Immature natural killer cell (primary cell): ENCODE data around the gene FGG. TPM values are rescaled to one million over a fixed set of nuclear protein-coding genes. Genes with fewer than 3 reads are reported as not detected.
"Not testable (repeated sequence)": the region's sequence is repeated elsewhere in the genome, so short reads cannot be mapped to it uniquely, and the experiment has no call there.

Experiments
- DNase-seq, 3 donors: peaks; one replicate each; pipeline ENCODE4 v3.0.0; 2022; ENCODE audit warnings: mixed read lengths in 1 of 3
- H3K27ac Mint-ChIP-seq, 6 donors: one replicate each; pipeline ENCODE4 v1.8.0; 2020; ENCODE audit warnings: mixed read lengths in 6 of 6, mild to moderate bottlenecking in 5 of 6, inconsistent platforms in 4 of 6, moderate library complexity in 3 of 6
- H3K27me3 Mint-ChIP-seq, 3 donors: one replicate each; pipeline ENCODE4 v1.8.0; 2020 to 2021; ENCODE audit warnings: low read depth in 3 of 3, mild to moderate bottlenecking in 3 of 3, mixed read lengths in 3 of 3, moderate library complexity in 3 of 3, inconsistent platforms in 1 of 3
- H3K36me3 Mint-ChIP-seq, 3 donors: one replicate each; pipeline ENCODE4 v1.8.0; 2020; ENCODE audit warnings: mixed read lengths in 3 of 3, inconsistent platforms in 2 of 3, mild to moderate bottlenecking in 2 of 3
- H3K4me1 Mint-ChIP-seq, 2 donors: one replicate each; pipeline ENCODE4 v1.8.0; 2020; ENCODE audit warnings: inconsistent platforms in 2 of 2, mild to moderate bottlenecking in 2 of 2, mixed read lengths in 2 of 2, moderate library complexity in 1 of 2
- H3K4me3 Mint-ChIP-seq, 5 donors: one replicate each; pipeline ENCODE4 v1.8.0; 2020; ENCODE audit warnings: mild to moderate bottlenecking in 5 of 5, mixed read lengths in 5 of 5, inconsistent platforms in 3 of 5, moderate library complexity in 3 of 5
- H3K9me3 Mint-ChIP-seq, 6 donors: one replicate each; pipeline ENCODE4 v1.8.0; 2020; ENCODE audit warnings: mild to moderate bottlenecking in 6 of 6, mixed read lengths in 6 of 6, inconsistent platforms in 4 of 6, moderate library complexity in 3 of 6
- polyA plus RNA-seq, 3 donors: library from polyadenylated mRNA; unstranded; fragments of 300-500 nt; fragmentation: Illumina TruSeq; gene quantifications; one replicate each; pipeline ENCODE4 v1.2.3, GENCODE V29; 2021

The FGG gene
- polyA plus RNA-seq, 3 donors from 2014 or later = not detected

DNA sequence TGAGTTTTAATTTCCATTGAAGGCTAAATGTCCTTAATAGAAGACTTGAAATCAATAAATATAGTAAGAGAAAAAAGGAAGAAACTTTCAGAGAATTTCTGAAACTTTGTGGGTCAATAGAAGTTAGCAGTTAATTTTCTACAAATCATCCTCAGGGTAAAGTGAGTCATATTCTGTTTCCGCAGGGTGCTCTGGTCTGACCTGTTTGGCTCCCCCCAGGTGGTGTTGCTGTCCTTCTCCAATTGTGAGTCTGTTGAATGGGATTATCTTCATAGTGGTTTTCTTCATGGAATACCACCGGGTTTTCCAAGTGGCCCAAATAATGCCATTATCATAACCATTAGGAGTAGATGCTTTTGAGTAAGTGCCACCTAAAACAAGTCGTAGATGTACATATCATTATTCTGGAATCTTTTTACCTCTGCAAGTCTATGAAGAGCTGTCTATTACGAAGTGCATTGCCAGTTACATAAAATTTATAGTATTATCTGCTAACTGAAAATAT is 7.7 kb downstream of the FGG start:
- H3K27ac Mint-ChIP-seq = no peak overlapping the region
- no peaks in the 10 kb centered on the region for H3K4me1 Mint-ChIP-seq
- H3K9me3 Mint-ChIP-seq = no peaks in the 10 kb centered on the region
- no peak for DNase-seq
- H3K27me3 Mint-ChIP-seq = peaks cover 4 to 6% (median 6%) of the 10 kb centered on the region in 3 donors
- H3K36me3 Mint-ChIP-seq = no peaks in the 10 kb centered on the region
- no peak overlapping the region for H3K4me3 Mint-ChIP-seq

DNA sequence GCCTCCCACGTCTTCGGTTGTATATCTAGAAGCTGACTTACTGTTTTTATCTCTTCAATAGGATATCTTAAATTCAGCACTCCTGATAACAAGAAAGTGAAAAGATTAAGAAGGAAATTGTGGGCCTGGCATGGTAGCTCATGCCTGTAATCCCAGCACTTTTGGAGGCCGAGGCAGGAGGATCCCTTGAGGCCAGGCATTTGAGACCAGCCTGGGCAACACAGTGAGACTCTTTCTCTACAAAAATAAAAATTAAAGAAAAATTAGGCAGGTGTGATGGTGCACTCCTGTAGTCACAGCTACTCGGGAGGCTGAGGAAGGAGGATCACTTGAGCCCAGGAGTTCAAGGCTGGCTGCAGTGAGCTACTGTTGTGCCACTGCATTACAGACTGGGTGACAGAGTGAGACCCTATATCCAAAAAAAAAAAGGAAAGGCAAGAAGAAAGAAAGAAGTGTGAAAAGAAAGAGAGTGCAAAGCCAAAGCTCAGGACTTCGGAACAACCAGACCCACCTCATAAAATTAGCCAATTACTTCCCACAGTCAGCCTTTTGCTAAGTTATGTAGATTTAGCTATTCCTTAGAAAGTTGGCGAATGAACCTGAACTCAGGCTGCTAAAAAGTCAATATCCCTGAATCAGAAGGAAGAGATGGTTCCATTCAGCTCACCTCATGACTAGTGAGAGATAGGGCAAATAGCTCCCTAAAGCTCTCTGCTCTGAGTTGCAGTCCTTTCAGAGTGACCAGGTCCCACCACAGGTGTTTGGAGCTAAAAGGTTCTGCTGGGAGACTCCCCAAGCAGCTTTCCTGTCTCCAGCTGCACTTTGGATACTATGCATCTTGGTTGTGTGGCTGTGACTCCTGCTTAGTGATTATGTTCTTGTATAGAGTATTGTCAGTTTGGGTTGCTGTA is 9.2 kb downstream of the FGG start:
- no peak overlapping the region for H3K27ac Mint-ChIP-seq
- H3K9me3 Mint-ChIP-seq = no peaks in the 10 kb centered on the region
- no peak for DNase-seq
- H3K4me1 Mint-ChIP-seq = no peaks in the 10 kb centered on the region
- no peaks in the 10 kb centered on the region for H3K36me3 Mint-ChIP-seq
- H3K4me3 Mint-ChIP-seq = no peak overlapping the region
- peaks cover 4 to 6% (median 6%) of the 10 kb centered on the region in 3 donors for H3K27me3 Mint-ChIP-seq

DNA sequence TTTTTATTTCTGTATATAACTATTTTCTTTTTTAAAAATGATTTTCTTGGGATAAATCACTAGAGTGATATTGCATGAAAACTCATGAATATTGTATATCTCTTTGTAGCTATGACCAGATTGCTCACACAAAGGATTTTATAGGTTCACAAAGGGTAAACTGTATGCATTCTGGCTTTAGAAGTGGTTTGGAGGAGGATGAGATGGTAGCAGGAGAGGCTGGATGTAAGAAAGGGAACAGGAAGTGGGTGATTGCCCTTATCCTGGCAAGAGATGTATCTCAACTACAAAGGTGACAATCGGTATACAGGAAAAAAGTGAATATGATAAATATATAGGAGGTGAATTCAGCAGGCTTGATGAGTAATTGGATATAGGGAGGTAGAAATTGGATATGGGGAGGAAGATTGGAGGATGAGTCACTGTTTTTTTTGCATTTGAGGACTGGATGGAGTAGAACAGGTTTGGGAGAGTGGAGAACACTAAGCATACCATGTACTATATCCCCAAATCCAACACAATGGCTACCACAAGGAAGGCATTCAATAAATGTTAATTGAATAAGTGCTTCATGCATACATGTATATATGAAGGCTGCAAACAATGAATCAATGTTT is 9.9 kb downstream of the FGG start:
- Mint-ChIP-seq H3K27me3 (peaks cover 5 to 9% (median 6%) of the 10 kb centered on the region in 3 donors), H3K4me3 (no peak overlapping the region), H3K9me3 (no peaks in the 10 kb centered on the region), H3K36me3 (no peaks in the 10 kb centered on the region), H3K4me1 (no peaks in the 10 kb centered on the region), H3K27ac (no peak overlapping the region)
- no peak for DNase-seq

DNA sequence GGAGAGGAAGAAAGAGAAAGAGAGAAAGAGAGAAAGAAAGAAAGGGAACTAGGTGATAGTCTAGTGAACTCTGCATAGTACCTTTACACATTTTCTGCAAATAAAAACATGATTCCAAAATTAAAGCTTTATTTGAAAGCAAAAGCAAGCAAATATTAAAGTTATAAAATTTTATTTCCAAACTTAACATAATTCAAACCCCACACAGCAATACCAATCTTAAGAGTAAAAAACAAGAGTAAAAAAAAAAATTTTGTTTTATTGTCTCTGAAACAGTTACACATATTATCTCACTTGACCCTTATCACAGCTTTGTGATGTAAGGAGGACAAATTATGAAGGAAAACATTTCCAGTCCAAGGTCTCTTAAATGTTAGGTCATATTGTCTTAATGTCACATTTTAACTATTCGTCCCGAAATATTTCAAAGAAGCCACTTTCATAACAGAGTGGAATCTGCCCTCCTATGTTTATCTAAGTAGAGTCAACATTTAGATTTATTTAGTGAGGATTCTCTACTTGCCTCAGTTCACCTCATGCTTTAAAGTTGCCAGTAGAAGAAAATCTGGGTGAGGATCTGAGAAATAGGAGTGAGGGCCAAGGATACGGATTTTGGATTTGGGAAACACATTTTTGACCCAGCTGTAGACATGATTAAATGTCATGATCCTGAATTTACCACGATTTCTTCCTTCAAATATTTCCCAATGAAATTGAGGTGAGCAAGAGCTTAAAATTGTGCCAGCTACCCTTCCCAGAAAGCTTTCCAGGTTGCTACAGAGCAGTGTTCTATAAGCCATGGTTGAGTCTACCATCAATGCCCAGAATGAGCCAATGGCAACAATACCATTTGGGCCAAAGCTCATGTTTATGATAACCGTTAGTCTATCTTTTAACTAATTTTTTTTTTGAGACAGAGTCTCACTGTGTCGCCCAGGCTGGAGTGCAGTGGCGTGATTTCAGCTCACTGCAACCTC is 14.4 kb downstream of the FGG start:
- no peak for DNase-seq
- no peak overlapping the region for H3K4me3 Mint-ChIP-seq
- H3K27me3 Mint-ChIP-seq = peaks cover 2 to 12% (median 6%) of the 10 kb centered on the region in 3 donors
- H3K27ac Mint-ChIP-seq = no peak overlapping the region
- H3K9me3 Mint-ChIP-seq = no peaks in the 10 kb centered on the region
- no peaks in the 10 kb centered on the region for H3K4me1 Mint-ChIP-seq
- no peaks in the 10 kb centered on the region for H3K36me3 Mint-ChIP-seq

DNA sequence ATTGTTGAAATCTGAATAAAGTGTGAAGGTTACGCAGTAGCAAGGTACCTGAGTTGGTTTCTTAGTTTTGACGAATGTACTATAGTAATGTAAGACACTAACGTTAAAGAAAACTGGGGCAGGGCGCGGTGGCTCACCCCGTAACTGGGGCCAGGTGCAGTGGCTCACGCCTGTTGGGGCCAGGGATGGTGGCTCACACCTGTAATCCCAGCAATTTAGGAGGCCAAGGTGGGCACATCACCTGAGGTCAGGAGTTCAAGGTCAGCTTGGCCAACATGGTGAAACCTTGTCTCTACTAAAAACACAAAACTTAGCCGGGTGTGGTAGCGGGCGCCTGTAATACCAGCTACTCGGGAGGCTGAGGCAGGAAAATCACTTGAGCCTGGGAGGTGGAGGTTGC is 15.2 kb downstream of the FGG start:
- H3K4me1 Mint-ChIP-seq, H3K27me3 Mint-ChIP-seq, H3K4me3 Mint-ChIP-seq, DNase-seq, H3K36me3 Mint-ChIP-seq, H3K9me3 Mint-ChIP-seq, H3K27ac Mint-ChIP-seq: not testable (repeated sequence)

DNA sequence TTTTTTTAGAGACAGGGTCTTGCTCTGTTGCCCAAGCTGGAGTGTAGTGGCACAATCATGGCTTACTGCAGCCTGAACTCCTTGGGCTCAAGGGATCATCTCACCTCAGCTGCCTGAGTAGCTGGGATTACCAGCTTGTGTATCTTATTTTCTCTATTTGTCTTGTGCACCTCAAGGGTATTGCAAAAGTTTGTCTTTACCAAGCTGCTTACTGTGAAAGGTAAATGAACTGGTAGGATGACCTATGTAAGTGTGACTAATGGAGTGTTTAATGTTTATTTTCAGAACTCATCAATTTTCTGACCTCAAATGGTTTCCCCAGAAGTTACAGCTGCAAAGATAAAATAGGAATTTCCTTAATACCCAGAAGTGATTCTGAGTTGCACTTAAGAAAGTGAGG is 16.6 kb downstream of the FGG start:
- H3K4me1 Mint-ChIP-seq = no peaks in the 10 kb centered on the region
- H3K27ac Mint-ChIP-seq = no peak overlapping the region
- DNase-seq = no peak
- no peaks in the 10 kb centered on the region for H3K36me3 Mint-ChIP-seq
- H3K4me3 Mint-ChIP-seq = no peak overlapping the region
- H3K27me3 Mint-ChIP-seq = peaks cover 0 to 10% (median 4%) of the 10 kb centered on the region in 3 donors
- no peaks in the 10 kb centered on the region for H3K9me3 Mint-ChIP-seq

DNA sequence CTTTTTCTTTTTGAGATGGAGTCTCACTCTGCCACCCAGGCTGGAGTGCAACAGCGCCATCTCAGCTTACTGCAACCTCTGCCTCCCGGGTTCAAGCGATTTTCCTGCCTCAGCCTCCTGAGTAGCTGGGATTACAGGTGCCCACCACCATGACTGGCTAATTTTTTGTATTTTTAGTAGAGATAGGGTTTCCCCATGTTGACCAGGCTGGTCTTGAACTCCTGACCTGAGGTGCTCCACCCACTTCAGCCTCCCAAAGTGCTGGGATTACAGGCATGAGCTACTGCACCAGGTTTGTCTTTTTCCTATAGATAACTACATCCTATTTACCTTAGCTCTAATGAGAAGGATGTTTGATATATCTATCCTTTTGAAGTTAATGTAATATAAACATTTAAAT is 18.1 kb downstream of the FGG start:
- H3K27ac Mint-ChIP-seq = not testable (repeated sequence)

DNA sequence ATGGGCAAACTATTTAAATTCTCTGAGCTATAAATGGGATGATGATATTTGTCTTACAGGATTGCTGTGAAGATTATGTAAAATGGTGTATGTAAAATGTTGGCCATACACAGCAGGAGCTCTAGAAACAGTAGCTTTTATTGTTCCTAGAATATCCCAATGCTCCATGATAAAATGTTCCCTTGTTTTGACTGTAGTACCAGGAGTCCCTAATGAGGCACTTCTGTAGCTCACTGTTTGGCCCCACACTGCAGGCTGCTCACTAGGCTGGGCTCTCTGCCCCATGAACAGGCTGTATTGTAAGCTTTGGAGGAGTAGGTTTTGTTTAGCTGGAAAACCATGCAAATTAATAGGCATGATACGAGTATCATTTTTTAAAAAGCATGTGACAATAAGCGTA is 18.6 kb downstream of the FGG start:
- Mint-ChIP-seq H3K27ac (no peak overlapping the region), H3K27me3 (peaks cover 2 to 11% (median 4%) of the 10 kb centered on the region in 3 donors), H3K4me1 (no peaks in the 10 kb centered on the region), H3K36me3 (no peaks in the 10 kb centered on the region), H3K4me3 (no peak overlapping the region), H3K9me3 (no peaks in the 10 kb centered on the region)
- no peak for DNase-seq

More for the DNA sequence above, 18.1 kb downstream of the FGG start:
- H3K27me3 Mint-ChIP-seq = peaks cover 1 to 13% (median 4%) of the 10 kb centered on the region in 3 donors
- DNase-seq, H3K4me1 Mint-ChIP-seq, H3K9me3 Mint-ChIP-seq, H3K4me3 Mint-ChIP-seq, H3K36me3 Mint-ChIP-seq: not testable (repeated sequence)

DNA sequence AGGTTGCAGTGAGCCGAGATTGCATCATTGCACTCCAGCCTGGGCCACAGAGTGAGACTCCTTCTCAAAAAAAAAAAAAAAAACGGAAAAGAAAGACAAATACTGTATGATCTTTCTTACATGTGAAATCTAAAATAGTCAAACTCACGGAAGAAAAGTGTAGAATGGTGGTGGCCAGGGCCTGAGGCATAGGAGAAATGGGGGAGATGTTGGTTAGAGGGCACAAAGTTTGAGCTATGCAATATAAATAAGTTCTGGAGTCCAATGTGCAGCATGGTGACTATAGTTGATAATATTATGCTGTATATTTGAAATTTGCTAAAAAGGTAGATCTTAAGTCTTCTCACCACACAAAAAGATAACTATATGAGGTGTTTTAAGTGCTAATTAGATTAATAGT is 20.6 kb downstream of the FGG start:
- Mint-ChIP-seq H3K27me3 (peaks cover 0 to 6% (median 2%) of the 10 kb centered on the region in 3 donors), H3K4me3 (no peak overlapping the region)

DNA sequence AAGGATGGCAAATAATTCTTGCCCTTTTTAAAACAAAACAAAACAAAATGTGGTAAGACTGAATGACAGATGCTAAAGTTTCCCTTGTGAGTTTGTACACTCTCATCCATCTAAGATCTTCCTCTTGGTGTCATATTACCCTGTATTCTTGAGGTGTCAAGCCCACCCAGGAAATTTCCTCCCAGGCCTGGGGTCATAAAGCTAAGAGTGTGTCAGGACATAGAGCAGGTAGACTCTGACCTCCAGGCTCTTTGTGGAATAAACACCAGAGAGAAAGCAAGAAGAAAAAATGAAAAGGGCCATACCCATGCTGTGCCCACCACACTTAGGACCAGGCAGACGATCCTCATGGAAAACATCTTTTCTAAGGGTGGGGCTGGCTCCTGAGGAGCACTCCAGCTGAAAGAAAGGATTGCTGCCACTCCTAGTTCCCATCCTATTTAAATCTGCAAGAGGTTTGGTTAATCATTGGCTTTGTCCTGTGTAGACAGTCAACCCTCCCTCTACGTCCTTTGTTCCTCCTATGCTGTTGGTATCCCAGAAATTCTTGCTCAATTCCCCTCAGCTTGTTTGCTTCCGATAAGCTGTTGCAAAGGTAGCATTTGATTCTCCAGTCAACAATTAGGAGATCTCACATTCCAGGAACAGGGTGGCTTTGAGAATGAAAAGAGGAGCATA is 22.0 kb downstream of the FGG start, which contains the start of gene FGA:
FGA (minus strand) TSS at position 414 of the 678 bp plus-strand sequence; CDS start at position 359, 55 bp downstream.
- Mint-ChIP-seq H3K36me3 (no peaks in the 10 kb centered on the region), H3K9me3 (no peaks in the 10 kb centered on the region), H3K4me3 (no peak within 1 kb of the TSS), H3K27ac (no peak within 1 kb of the TSS), H3K4me1 (no peaks in the 10 kb centered on the region), H3K27me3 (peaks cover 0 to 6% (median 2%) of the 10 kb centered on the region in 3 donors)
- DNase-seq = no peak

More for the DNA sequence above, 20.6 kb downstream of the FGG start:
- no peak for DNase-seq
- Mint-ChIP-seq H3K27ac (no peak overlapping the region), H3K9me3 (no peaks in the 10 kb centered on the region), H3K4me1 (no peaks in the 10 kb centered on the region), H3K36me3 (no peaks in the 10 kb centered on the region)

DNA sequence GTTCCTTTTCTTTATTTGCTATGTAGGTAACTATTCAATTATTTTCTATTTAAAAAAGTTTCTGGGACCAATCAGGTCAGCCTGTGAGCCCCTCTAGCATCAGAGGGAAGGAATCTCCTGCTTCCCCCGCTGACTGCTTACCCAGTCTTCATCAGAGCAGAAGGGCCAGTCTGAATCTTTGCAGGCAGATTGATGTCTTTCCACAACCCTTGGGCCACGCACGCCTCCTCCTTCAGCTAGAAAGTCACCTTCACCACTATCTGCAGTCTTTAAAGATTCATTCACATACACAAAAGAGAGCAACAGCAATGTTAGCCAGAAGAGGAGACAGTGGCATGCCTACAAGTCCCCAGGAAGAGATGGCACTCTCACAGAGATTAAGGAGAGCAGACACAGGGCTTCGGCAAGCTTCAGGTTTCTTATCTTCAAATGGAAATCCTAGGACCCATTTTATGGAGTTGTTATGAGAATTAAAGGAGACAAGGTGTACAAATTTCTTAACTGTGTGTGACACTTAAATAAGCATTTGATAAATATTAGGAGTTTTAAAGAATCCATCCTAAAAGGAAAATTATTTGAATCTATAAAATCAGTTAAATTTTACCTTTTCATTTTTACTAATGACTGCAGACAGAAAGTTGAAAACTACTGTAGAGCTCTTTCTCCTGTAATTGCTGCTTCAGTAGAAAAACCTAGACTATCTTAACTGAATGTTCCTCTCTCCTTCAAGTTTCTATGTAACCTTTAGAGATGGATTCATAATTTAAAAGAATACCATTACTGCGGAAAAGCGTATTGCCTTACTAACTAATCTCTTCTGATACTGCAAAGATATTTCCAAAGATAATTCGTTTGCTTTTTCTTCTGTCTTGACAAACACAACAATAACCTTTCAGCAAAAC is 22.9 kb downstream of the FGG start:
- no peaks in the 10 kb centered on the region for H3K9me3 Mint-ChIP-seq
- DNase-seq = no peak
- peaks cover 0 to 6% (median 2%) of the 10 kb centered on the region in 3 donors for H3K27me3 Mint-ChIP-seq
- no peak overlapping the region for H3K4me3 Mint-ChIP-seq
- H3K4me1 Mint-ChIP-seq = no peaks in the 10 kb centered on the region
- H3K36me3 Mint-ChIP-seq = no peaks in the 10 kb centered on the region
- H3K27ac Mint-ChIP-seq = no peak overlapping the region

DNA sequence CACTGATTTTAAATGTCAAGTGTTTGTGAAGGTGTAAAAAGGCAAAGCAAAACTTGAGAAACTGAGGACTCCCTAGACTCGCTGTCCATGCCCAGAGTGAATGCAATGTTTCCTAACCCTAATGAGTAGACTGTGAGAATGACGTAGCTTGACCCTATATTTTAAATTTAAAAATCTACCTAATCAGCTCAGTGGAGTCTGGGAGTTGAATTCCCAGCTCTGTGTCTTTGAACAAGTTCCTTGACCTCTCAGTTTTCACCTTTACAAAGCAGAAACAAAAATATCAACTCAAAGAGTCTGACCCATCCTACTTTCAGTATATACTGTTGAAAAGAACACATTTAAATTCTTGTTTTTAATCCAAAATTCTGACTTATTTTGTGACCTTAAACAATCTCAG is 24.3 kb downstream of the FGG start:
- no peak overlapping the region for H3K27ac Mint-ChIP-seq
- peaks cover 0 to 6% (median 2%) of the 10 kb centered on the region in 3 donors for H3K27me3 Mint-ChIP-seq
- H3K4me1 Mint-ChIP-seq = no peaks in the 10 kb centered on the region
- no peaks in the 10 kb centered on the region for H3K9me3 Mint-ChIP-seq
- no peaks in the 10 kb centered on the region for H3K36me3 Mint-ChIP-seq
- H3K4me3 Mint-ChIP-seq = no peak overlapping the region
- DNase-seq = no peak
